Neural cell (in vitro differentiated cells): Measurements from ENCODE around the gene THEM4. TPM values are rescaled to one million over a fixed set of nuclear protein-coding genes. Genes with fewer than 3 reads are reported as not detected.
"Not testable (repeated sequence)": the region's sequence is repeated elsewhere in the genome, so short reads cannot be mapped to it uniquely, and the experiment has no call there.

Source experiments
- H2AFZ ChIP-seq: fragments of 200-600, 300-800 bp; sonication (generic), shearing (Covaris generic); 2 replicates; pipeline ENCODE4 v1.6.0; 2014; ENCODE audit warnings: low read depth, mild to moderate bottlenecking, antibody characterized with exemption, low read length, moderate library complexity
- H3F3A ChIP-seq: fragments of 200-600 bp; shearing (Covaris generic); 2 replicates; pipeline ENCODE4 v1.6.1; 2016; ENCODE audit warnings: mild to moderate bottlenecking, moderate library complexity, mixed read lengths, antibody characterized with exemption, low read length; ENCODE audit not compliant: insufficient read depth, poor library complexity, severe bottlenecking
- H3K27ac ChIP-seq: fragments of 200-600, 300-800 bp; sonication (generic), shearing (Covaris generic); 2 replicates; pipeline ENCODE4 v1.5.1; 2014; ENCODE audit warnings: mild to moderate bottlenecking, low read length, moderate library complexity
- H3K27me3 ChIP-seq: fragments of 300-800, 200-600 bp; sonication (generic), shearing (Covaris generic); 2 replicates; pipeline ENCODE4 v1.6.0; 2014; ENCODE audit warnings: mild to moderate bottlenecking, low read depth, low read length, moderate library complexity; ENCODE audit not compliant: insufficient read depth
- H3K36me3 ChIP-seq: fragments of 300-800, 200-600 bp; sonication (generic), shearing (Covaris generic); 2 replicates; pipeline ENCODE4 v1.5.1; 2014; ENCODE audit warnings: mild to moderate bottlenecking, antibody characterized with exemption, low read length, moderate library complexity; ENCODE audit not compliant: insufficient read depth
- H3K4me2 ChIP-seq: fragments of 300-800, 200-600 bp; sonication (generic), shearing (Covaris generic); 2 replicates; pipeline ENCODE4 v1.6.0; 2014; ENCODE audit warnings: mild to moderate bottlenecking, low read length
- H3K4me3 ChIP-seq: fragments of 300-800, 200-600 bp; sonication (generic), shearing (Covaris generic); 2 replicates; pipeline ENCODE4 v1.5.1; 2014; ENCODE audit warnings: mild to moderate bottlenecking, low read length, moderate library complexity
- H3K79me2 ChIP-seq: fragments of 200-600 bp; shearing (Covaris generic); replicated peaks from 2 replicates; pipeline ENCODE4 v1.6.0; 2014; ENCODE audit warnings: mild to moderate bottlenecking, low read length, moderate library complexity; ENCODE audit not compliant: insufficient read depth
- H3K9ac ChIP-seq: fragments of 300-800, 200-600 bp; sonication (generic), shearing (Covaris generic); 2 replicates; pipeline ENCODE4 v1.6.1; 2016; ENCODE audit warnings: mild to moderate bottlenecking, low read length, mixed read lengths
- H3K9me2 ChIP-seq: fragments of 200-600 bp; shearing (Covaris generic); 2 replicates; pipeline ENCODE4 v1.6.1; 2016; ENCODE audit warnings: mild to moderate bottlenecking, low read length, mixed read lengths; ENCODE audit not compliant: insufficient read depth
- H3K9me3 ChIP-seq: fragments of 200-600, 300-800 bp; sonication (generic), shearing (Covaris generic); 2 replicates; pipeline ENCODE4 v1.6.1; 2016; ENCODE audit warnings: mild to moderate bottlenecking, mixed run types, low read length, moderate library complexity, mixed read lengths
- H4K20me1 ChIP-seq: fragments of 200-600 bp; shearing (Covaris generic); 2 replicates; pipeline ENCODE4 v1.6.1; 2016; ENCODE audit warnings: mild to moderate bottlenecking, mixed run types; ENCODE audit not compliant: insufficient read depth
- EP300 ChIP-seq: fragments of 450-650 bp; conservative IDR thresholded peaks from 2 replicates; pipeline ENCODE4 v1.6.1; 2014; ENCODE audit warnings: antibody characterized with exemption, mild to moderate bottlenecking, moderate library complexity; ENCODE audit not compliant: poor library complexity, severe bottlenecking
- EZH2 ChIP-seq: fragments of 200-600, 300-800 bp; shearing (Covaris generic), sonication (generic); IDR thresholded peaks from 2 replicates; pipeline ENCODE4 v1.6.1; 2014; ENCODE audit warnings: antibody characterized with exemption, low read length, borderline replicate concordance, mild to moderate bottlenecking; ENCODE audit not compliant: insufficient read depth, poor library complexity, severe bottlenecking
- MXI1 ChIP-seq: fragments of 450-650 bp; conservative IDR thresholded peaks from 2 replicates; pipeline ENCODE4 v1.6.1; 2014; ENCODE audit warnings: antibody characterized with exemption, mild to moderate bottlenecking; ENCODE audit not compliant: poor library complexity, severe bottlenecking
- POLR2AphosphoS5 ChIP-seq: IDR thresholded peaks from 2 replicates; pipeline ENCODE4 v1.6.1; 2012
- RAD21 ChIP-seq: fragments of 450-650 bp; conservative IDR thresholded peaks from 2 replicates; pipeline ENCODE4 v1.6.1; 2014; ENCODE audit warnings: antibody characterized with exemption, mild to moderate bottlenecking, moderate library complexity
- SMC3 ChIP-seq: fragments of 450-650 bp; conservative IDR thresholded peaks from 2 replicates; pipeline ENCODE4 v1.6.1; 2014; ENCODE audit warnings: antibody characterized with exemption, mild to moderate bottlenecking, moderate library complexity; ENCODE audit not compliant: poor library complexity
- TAF1 ChIP-seq: IDR thresholded peaks from 2 replicates; pipeline ENCODE4 v1.6.1; 2012; ENCODE audit warnings: low read depth
- polyA plus RNA-seq: library from polyadenylated mRNA; depleted of rRNA; stranded (reverse); fragments of >200 nt; gene quantifications from 2 replicates; pipeline ENCODE4 v1.2.3, GENCODE V29; 2014
- TF ChIP-seq, protein P1 (sequence below): fragments of 450-650 bp; IDR thresholded peaks from 2 replicates; pipeline ENCODE4 v1.5.1; 2014; ENCODE audit warnings: antibody characterized with exemption, mild to moderate bottlenecking, moderate library complexity; ENCODE audit not compliant: poor library complexity, severe bottlenecking
- TF ChIP-seq, protein P2 (sequence below): IDR thresholded peaks from 2 replicates; pipeline ENCODE4 v1.6.1; 2012; ENCODE audit warnings: borderline replicate concordance

THEM4 gene
- polyA plus RNA-seq, 1 donor from 2014 or later, result 11.3 TPM

DNA sequence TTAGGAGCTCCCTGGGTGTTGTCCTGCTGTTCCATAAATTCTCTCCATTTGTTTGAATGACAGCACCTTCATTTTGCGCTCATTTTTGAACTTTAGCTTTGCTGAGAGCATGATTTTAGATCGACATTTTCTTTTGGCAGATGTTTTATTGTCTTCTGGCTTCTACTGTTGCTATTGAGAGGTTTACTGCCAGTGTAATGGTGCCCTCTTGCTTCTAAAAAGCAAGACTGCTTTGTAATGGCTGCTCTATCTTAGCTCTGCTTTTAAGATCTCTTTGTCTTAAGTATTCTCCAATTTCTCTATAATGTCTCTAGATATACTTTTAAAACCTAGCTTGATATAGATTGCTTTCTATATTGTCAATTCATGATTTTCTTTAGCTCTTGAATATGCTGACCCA is 27.8 kb downstream of the THEM4 start:
- H3K27me3 ChIP-seq, result no peaks in the 10 kb centered on the region
- TF ChIP-seq MXI1 (no peak), POLR2AphosphoS5 (no peak), EZH2 (no peak), SMC3 (peak; percentile 31), RAD21 (peak; percentile 50), EP300 (no peak), TAF1 (no peak)
- TF ChIP-seq, protein P1, sequence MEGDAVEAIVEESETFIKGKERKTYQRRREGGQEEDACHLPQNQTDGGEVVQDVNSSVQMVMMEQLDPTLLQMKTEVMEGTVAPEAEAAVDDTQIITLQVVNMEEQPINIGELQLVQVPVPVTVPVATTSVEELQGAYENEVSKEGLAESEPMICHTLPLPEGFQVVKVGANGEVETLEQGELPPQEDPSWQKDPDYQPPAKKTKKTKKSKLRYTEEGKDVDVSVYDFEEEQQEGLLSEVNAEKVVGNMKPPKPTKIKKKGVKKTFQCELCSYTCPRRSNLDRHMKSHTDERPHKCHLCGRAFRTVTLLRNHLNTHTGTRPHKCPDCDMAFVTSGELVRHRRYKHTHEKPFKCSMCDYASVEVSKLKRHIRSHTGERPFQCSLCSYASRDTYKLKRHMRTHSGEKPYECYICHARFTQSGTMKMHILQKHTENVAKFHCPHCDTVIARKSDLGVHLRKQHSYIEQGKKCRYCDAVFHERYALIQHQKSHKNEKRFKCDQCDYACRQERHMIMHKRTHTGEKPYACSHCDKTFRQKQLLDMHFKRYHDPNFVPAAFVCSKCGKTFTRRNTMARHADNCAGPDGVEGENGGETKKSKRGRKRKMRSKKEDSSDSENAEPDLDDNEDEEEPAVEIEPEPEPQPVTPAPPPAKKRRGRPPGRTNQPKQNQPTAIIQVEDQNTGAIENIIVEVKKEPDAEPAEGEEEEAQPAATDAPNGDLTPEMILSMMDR, result peak; percentile 51
- TF ChIP-seq, protein P2, sequence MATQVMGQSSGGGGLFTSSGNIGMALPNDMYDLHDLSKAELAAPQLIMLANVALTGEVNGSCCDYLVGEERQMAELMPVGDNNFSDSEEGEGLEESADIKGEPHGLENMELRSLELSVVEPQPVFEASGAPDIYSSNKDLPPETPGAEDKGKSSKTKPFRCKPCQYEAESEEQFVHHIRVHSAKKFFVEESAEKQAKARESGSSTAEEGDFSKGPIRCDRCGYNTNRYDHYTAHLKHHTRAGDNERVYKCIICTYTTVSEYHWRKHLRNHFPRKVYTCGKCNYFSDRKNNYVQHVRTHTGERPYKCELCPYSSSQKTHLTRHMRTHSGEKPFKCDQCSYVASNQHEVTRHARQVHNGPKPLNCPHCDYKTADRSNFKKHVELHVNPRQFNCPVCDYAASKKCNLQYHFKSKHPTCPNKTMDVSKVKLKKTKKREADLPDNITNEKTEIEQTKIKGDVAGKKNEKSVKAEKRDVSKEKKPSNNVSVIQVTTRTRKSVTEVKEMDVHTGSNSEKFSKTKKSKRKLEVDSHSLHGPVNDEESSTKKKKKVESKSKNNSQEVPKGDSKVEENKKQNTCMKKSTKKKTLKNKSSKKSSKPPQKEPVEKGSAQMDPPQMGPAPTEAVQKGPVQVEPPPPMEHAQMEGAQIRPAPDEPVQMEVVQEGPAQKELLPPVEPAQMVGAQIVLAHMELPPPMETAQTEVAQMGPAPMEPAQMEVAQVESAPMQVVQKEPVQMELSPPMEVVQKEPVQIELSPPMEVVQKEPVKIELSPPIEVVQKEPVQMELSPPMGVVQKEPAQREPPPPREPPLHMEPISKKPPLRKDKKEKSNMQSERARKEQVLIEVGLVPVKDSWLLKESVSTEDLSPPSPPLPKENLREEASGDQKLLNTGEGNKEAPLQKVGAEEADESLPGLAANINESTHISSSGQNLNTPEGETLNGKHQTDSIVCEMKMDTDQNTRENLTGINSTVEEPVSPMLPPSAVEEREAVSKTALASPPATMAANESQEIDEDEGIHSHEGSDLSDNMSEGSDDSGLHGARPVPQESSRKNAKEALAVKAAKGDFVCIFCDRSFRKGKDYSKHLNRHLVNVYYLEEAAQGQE, result no peak
- no peaks in the 10 kb centered on the region for H3F3A ChIP-seq
- no peak overlapping the region for H3K4me3 ChIP-seq
- H4K20me1 ChIP-seq, result no peaks in the 10 kb centered on the region
- H3K9me2 ChIP-seq, result no peaks in the 10 kb centered on the region
- H3K27ac ChIP-seq, result no peak overlapping the region
- no peak overlapping the region for H3K9ac ChIP-seq
- H2AFZ ChIP-seq, result no peak overlapping the region
- H3K4me2 ChIP-seq, result no peak overlapping the region
- H3K9me3 ChIP-seq, result no peaks in the 10 kb centered on the region
- no peaks in the 10 kb centered on the region for H3K79me2 ChIP-seq
- H3K36me3 ChIP-seq, result no peaks in the 10 kb centered on the region

DNA sequence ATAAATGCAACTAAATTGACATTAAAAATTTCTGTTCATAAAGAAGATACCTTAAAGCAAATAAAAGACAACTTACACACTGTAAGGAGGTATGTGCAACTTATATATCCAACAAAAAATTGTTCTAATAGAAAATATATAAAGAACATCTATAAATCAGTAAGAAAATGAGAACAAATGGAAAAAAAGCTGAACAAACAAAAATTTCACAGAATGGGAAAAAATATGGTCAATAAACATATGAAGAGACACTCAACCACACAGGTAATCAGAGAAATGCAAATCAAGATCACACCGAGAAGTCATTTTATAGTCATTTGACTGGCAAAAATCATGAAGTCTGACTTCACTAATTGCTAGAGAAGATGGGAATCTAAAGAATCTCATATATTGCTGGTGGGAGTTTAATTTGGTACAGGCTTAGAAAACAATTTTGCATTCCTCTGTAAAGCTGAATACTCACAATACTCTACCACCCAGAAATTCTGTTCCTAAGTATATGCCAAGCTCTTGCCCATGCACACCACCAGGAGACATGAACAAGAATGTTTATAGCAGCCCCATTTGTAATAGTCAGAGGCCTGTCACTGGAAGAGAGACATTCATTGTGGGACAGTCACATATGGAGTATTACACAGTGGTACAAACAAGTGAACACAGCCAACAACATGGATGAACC is 33.8 kb downstream of the THEM4 start:
- Histone ChIP-seq H3K4me3 (no peak overlapping the region), H3K9me3 (no peaks in the 10 kb centered on the region), H3K9ac (no peak overlapping the region), H3K36me3 (no peaks in the 10 kb centered on the region), H3K27me3 (no peaks in the 10 kb centered on the region), H3K4me2 (no peak overlapping the region), H2AFZ (no peak overlapping the region), H3K79me2 (no peaks in the 10 kb centered on the region), H3K9me2 (no peaks in the 10 kb centered on the region), H3F3A (no peaks in the 10 kb centered on the region), H3K27ac (no peak overlapping the region), H4K20me1 (no peaks in the 10 kb centered on the region)
- TF ChIP-seq RAD21 (no peak), SMC3 (no peak), POLR2AphosphoS5 (no peak), EZH2 (no peak), MXI1 (no peak), EP300 (no peak)

DNA sequence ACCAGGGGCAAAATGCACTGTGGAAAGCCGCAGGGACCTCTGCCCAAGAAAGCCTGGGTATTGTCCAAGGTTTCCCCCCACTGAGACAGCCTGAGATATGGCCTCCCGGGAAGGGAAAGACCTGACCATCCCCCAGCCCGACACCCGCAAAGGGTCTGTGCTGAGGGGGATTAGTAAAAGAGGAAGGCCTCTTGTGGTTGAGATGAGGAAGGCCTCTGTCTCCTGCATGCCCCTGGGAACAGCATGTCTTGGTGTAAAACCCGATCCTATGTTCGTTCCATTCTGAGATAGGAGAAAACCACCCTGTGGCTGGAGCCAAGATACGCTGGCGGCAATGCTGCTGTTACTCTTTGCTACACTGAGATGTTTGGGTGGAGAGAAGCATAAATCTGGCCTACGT is 36.5 kb downstream of the THEM4 start:
- H3K79me2 ChIP-seq, H3K27ac ChIP-seq, H3K9ac ChIP-seq, H2AFZ ChIP-seq, H3K4me2 ChIP-seq, H3K4me3 ChIP-seq, H4K20me1 ChIP-seq, H3K36me3 ChIP-seq, H3F3A ChIP-seq, H3K9me3 ChIP-seq, H3K27me3 ChIP-seq, H3K9me2 ChIP-seq: not testable (repeated sequence)
